ENCODE data around the gene CFAP221.

DNA sequence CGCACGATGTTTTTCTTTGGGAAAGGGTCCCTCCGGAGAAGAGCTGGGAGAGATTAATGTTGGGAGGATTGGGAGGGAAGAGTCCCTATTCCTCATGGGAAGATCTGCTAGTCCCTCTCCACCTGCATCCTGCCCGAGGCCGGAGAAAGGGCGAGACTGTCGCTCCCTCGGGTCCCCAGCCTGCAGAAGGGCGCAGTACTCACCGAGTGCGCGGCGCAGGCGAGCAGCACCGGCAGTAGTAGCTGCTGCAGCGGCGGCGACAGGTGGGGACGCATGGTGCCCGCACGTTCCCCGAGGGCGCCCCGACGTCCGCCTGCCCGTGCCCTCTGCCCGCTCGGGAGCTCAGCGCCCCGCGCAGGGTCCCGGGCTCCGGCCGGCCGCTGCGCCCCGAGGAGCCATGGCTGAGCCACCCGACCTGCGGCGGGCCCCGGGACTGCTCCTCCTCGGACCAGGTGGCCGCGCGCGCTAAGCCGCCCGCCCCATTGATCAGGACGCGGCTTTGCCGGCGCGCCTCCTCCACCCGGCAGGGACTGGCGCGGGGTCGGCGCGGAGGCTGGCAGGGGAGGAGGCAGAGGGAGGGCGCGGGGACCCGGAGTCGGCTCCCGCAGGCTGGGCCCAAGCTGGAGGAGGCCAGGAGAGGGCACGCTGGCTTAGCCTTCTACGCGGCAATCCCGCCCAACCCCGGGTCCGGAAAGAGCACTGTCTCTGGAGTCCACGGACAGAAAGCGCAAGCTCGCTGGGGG is 20.1 kb upstream of the CFAP221 start, which contains the start of gene SCTR:
- peak; percentile 6 for TF ChIP-seq EZH2 (IDR thresholded peaks at IDR 0.05; ENCODE audit: insufficient read depth, poor library complexity, severe bottlenecking)
- no peak for TF ChIP-seq EZH2phosphoT487 (IDR thresholded peaks at IDR 0.05; ENCODE audit: insufficient read depth, low read depth)

Measured in GM23248 (cell line).